Measurements from ENCODE around the gene ADGRE3. TPM values are rescaled to one million over a fixed set of nuclear protein-coding genes. Genes with fewer than 3 reads are reported as not detected.
A peak's percentile ranks its signal among the peaks of the same experiment; 100 is the strongest.

The ADGRE3 gene
- total and polyA plus RNA-seq, 11 donors, result 0.25 to 0.59 (median 0.53) TPM; not detected in 8

DNA sequence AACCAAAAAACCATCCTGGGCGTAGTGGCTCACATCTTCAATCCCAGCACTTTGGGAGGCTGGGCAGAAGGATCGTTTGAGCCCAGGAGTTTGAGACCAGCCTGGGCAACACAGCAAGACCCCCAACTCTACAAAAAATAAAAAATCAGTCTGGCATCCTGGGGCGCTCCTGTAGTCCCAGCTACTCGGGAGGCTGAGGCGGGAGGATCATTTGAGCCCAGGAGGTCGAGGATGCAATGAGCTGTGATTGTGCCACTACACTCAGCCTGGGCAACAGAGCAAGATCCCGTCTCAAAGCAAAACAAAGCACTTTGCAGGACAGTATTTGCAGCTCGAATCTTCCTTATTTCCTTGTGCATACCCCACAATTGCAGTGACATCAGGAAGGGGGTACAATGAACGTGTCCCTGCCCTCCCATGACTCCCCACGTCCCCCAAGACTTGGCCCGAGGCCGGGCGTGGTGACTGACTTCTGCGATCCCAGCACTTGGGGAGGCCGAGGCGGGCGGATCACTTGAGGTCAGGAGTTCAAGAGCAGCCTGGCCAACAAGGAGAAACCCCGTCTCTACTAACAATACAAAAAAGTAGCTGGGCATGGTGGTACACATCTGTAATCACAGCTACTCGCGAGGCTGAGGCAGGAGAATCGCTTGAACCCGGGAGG is 103.6 kb downstream of the ADGRE3 start:
- H3K27ac ChIP-seq, result peak overlapping the region in 11 of 12 donors; percentile 76 to 95 (median 87)
- TF ChIP-seq POLR2A (IDR thresholded peaks at IDR 0.05), result no peak
- no peak for TF ChIP-seq CTCF (IDR thresholded peaks at IDR 0.05)
- H3K36me3 ChIP-seq, result peaks cover 0 to 27% (median 8%) of the 10 kb centered on the region in 9 donors
- no peaks in the 10 kb centered on the region for H3K27me3 ChIP-seq
- intact Hi-C loops (cut with DNase I), result loop anchor here in 6 of 10 donors (5.0 kb wide), 3 partner anchors 116 to 321 kb away; partner anchors contain the start of gene OR7A17 (in 1 of the 6)
- peak overlapping the region; percentile 66 to 99 (median 93) for H3K4me3 ChIP-seq
- 41 to 55% (median 44%) methylated on average over 20 to 22 of the region's 22 CpGs for WGBS, 4 donors
- H3K9me3 ChIP-seq, result no peaks in the 10 kb centered on the region
- no peak for ATAC-seq
- no peak for DNase-seq
- peaks cover 4 to 50% (median 27%) of the 10 kb centered on the region in 12 donors for H3K4me1 ChIP-seq

Other genes starting within 250 kb of the ADGRE3 start
- gene PKN1, start 241.5 kb downstream of the ADGRE3 start, total RNA-seq, result 100 to 1,000 TPM; 119 to 206 (median 136) TPM
- gene PKN1, start 241.5 kb downstream of the ADGRE3 start, polyA plus RNA-seq, result 100 to 1,000 TPM; 109 to 126 TPM
- gene PTGER1, start 199.5 kb downstream of the ADGRE3 start, total RNA-seq, result under 1 TPM in 1 of 9 donors, not detected in 8; 0.35 TPM
- under 1 TPM in 1 of 2 donors, not detected in 1; 0.15 TPM for gene PTGER1, start 199.5 kb downstream of the ADGRE3 start, polyA plus RNA-seq
- 10 to 100 TPM; 44.9 to 82.7 (median 49.3) TPM for gene GIPC1, start 178.7 kb downstream of the ADGRE3 start, total RNA-seq
- gene GIPC1, start 178.7 kb downstream of the ADGRE3 start, polyA plus RNA-seq, result 10 to 100 TPM; 54.9 to 87.4 TPM
- 10 to 100 TPM; 34.7 to 70.6 (median 44.8) TPM for gene DNAJB1, start 156.4 kb downstream of the ADGRE3 start, total RNA-seq
- gene DNAJB1, start 156.4 kb downstream of the ADGRE3 start, polyA plus RNA-seq, result 10 to 100 TPM; 27.5 to 69.1 TPM
- gene TECR, start 145.2 kb downstream of the ADGRE3 start, total RNA-seq, result 10 to 100 TPM; 48.1 to 88.4 (median 71.7) TPM
- 100 to 1,000 TPM in 1 of 2 donors, 10 to 100 TPM in 1; 71.4 to 102 TPM for gene TECR, start 145.2 kb downstream of the ADGRE3 start, polyA plus RNA-seq
- 1,000 to 10,000 TPM in 1 of 9 donors, 100 to 1,000 TPM in 8; 290 to 1,084 (median 402) TPM for gene NDUFB7, start 102.8 kb downstream of the ADGRE3 start, total RNA-seq
- gene NDUFB7, start 102.8 kb downstream of the ADGRE3 start, polyA plus RNA-seq, result 1,000 to 10,000 TPM in 1 of 2 donors, 100 to 1,000 TPM in 1; 782 to 1,747 TPM
- under 1 TPM in 1 of 9 donors, not detected in 8; 0.10 TPM for gene CLEC17A, start 91.8 kb downstream of the ADGRE3 start, total RNA-seq
- gene CLEC17A, start 91.8 kb downstream of the ADGRE3 start, polyA plus RNA-seq, result not detected
- gene ZNF333, start 15.2 kb upstream of the ADGRE3 start, total RNA-seq, result 10 to 100 TPM in 2 of 9 donors, 1 to 10 TPM in 7; 6.7 to 12.1 (median 8.6) TPM
- gene ZNF333, start 15.2 kb upstream of the ADGRE3 start, polyA plus RNA-seq, result 1 to 10 TPM; 5.0 to 8.7 TPM
- gene ADGRE2, start 103.7 kb upstream of the ADGRE3 start, total RNA-seq, result 10 to 100 TPM in 1 of 9 donors, 1 to 10 TPM in 3, under 1 TPM in 5; 0.40 to 11.6 (median 1.00) TPM
- under 1 TPM; 0.83 to 0.84 TPM for gene ADGRE2, start 103.7 kb upstream of the ADGRE3 start, polyA plus RNA-seq
- not detected for gene OR7A5, start 160.3 kb upstream of the ADGRE3 start, total RNA-seq
- not detected for gene OR7A5, start 160.3 kb upstream of the ADGRE3 start, polyA plus RNA-seq
- under 1 TPM in 3 of 9 donors, not detected in 6; 0.02 to 0.28 (median 0.17) TPM for gene OR7C1, start 160.3 kb upstream of the ADGRE3 start, total RNA-seq
- gene OR7C1, start 160.3 kb upstream of the ADGRE3 start, polyA plus RNA-seq, result not detected
- not detected for gene OR7A10, start 174.1 kb upstream of the ADGRE3 start, total RNA-seq
- gene OR7A10, start 174.1 kb upstream of the ADGRE3 start, polyA plus RNA-seq, result not detected
- not detected for gene OR7A17, start 211.3 kb upstream of the ADGRE3 start, total RNA-seq
- not detected for gene OR7A17, start 211.3 kb upstream of the ADGRE3 start, polyA plus RNA-seq

All from heart left ventricle (tissue), 16 donors.